ENCODE results near the gene UHMK1.
"Not testable (repeated sequence)": the region's sequence is repeated elsewhere in the genome, so short reads cannot be mapped to it uniquely, and the experiment has no call there.

Gene UHMK1

GRCh38 chr1:162561616-162562469, 64.2 kb downstream of the UHMK1 start, which contains the start of gene UAP1:
Gene UAP1 (plus strand): TSS chr1:162561722. CDS start chr1:162566069, 4,347 bp downstream.
- peak in 1 of 10 donors; percentile 88 for DNase-seq
- intact Hi-C loops (cut with DNase I), result loop anchor here (5.0 kb wide), 1 partner anchor 65 kb away; the partner anchor contains the start of gene UHMK1

GRCh38 chr1:162562470-162562828, 64.8 kb downstream of the UHMK1 start:
- intact Hi-C loops (cut with DNase I), result loop anchor here (5.0 kb wide), 1 partner anchor 65 kb away; the partner anchor contains the start of gene UHMK1
- DNase-seq, result no peak

GRCh38 chr1:162564762-162565218, 67.2 kb downstream of the UHMK1 start:
- DNase-seq, result no peak
- intact Hi-C loops (cut with DNase I), result loop anchor here (5.0 kb wide), 1 partner anchor 67 kb away; the partner anchor contains the start of gene UHMK1

GRCh38 chr1:162565460-162565859, 67.8 kb downstream of the UHMK1 start:
- intact Hi-C loops (cut with DNase I), result no loop called here
- no peak for DNase-seq

GRCh38 chr1:162566870-162567269, 69.3 kb downstream of the UHMK1 start:
- no peak for DNase-seq
- intact Hi-C loops (cut with DNase I), result no loop called here

GRCh38 chr1:162568802-162569201, 71.2 kb downstream of the UHMK1 start:
- no peak for DNase-seq
- intact Hi-C loops (cut with DNase I), result no loop called here

GRCh38 chr1:162570718-162571117, 73.1 kb downstream of the UHMK1 start:
- DNase-seq, result no peak
- intact Hi-C loops (cut with DNase I), result no loop called here

GRCh38 chr1:162571121-162571520, 73.5 kb downstream of the UHMK1 start:
- intact Hi-C loops (cut with DNase I); DNase-seq: not testable (repeated sequence)

- DNase-seq, result no peak
- intact Hi-C loops (cut with DNase I), result no loop called here
Observed at GRCh38 chr1:162571696-162572095, 74.1 kb downstream of the UHMK1 start.

- intact Hi-C loops (cut with DNase I), result no loop called here
- no peak for DNase-seq
Observed at GRCh38 chr1:162573136-162573535, 75.5 kb downstream of the UHMK1 start.

GRCh38 chr1:162578071-162578700, 80.6 kb downstream of the UHMK1 start:
- no peak for DNase-seq
- intact Hi-C loops (cut with DNase I), result no loop called here

GRCh38 chr1:162578936-162579335, 81.3 kb downstream of the UHMK1 start:
- intact Hi-C loops (cut with DNase I), result no loop called here
- DNase-seq, result no peak
